Gastroesophageal sphincter (tissue), 4 donors: ENCODE results near the gene VPS37D. TPM values are rescaled to one million over a fixed set of nuclear protein-coding genes. Genes with fewer than 3 reads are reported as not detected.
A peak's percentile ranks its signal among the peaks of the same experiment; 100 is the strongest.

ENCODE experiments used
- ATAC-seq: fragments of 150-250 bp; one replicate; pipeline ENCODE4 v1.9.1; 2016; ENCODE audit warnings: mild to moderate bottlenecking, moderate library complexity
- H3K27ac ChIP-seq, 4 donors: fragments of 200-600 bp; sonication (generic) in 3 of 4; 1 replicate in 3 of 4; 2 replicates in 1 of 4; pipeline ENCODE4 v1.5.1; 2016 to 2019
- H3K27me3 ChIP-seq: fragments of 200-600 bp; sonication (generic); one replicate; pipeline ENCODE4 v1.5.1; 2019
- H3K36me3 ChIP-seq, 2 donors: fragments of 200-600 bp; sonication (generic); one replicate each; pipeline ENCODE4 v1.5.1; 2019; ENCODE audit warnings: control low read depth in 1 of 2
- H3K4me1 ChIP-seq, 3 donors: fragments of 200-600 bp; sonication (generic); 1 replicate in 2 of 3; 2 replicates in 1 of 3; pipeline ENCODE4 v1.5.1; 2016 to 2019; ENCODE audit warnings: control low read depth in 2 of 3
- H3K4me3 ChIP-seq, 2 donors: fragments of 200-600 bp; sonication (generic); one replicate each; pipeline ENCODE4 v1.5.1; 2019; ENCODE audit warnings: mild to moderate bottlenecking in 1 of 2, moderate library complexity in 1 of 2
- H3K9me3 ChIP-seq, 3 donors: fragments of 200-600 bp; sonication (generic); one replicate each; pipeline ENCODE4 v1.5.1; 2017 to 2019; ENCODE audit warnings: control low read depth in 2 of 3
- CTCF ChIP-seq, 4 experiments: fragments of 200-600 bp in 2 of 4; fragments of 450-650 bp in 2 of 4; sonication (generic) in 1 of 4; IDR thresholded peaks; one replicate each; pipeline ENCODE4 v1.5.1; 2017 to 2019; ENCODE audit warnings: antibody characterized with exemption in 4 of 4, mild to moderate bottlenecking in 2 of 4, moderate library complexity in 2 of 4
- EP300 ChIP-seq: sonication (generic); formaldehyde crosslinking; IDR thresholded peaks from one replicate; pipeline ENCODE4 v1.6.1; 2017; ENCODE audit warnings: antibody characterized with exemption, mild to moderate bottlenecking
- POLR2A ChIP-seq, 2 donors: fragments of 450-650 bp; IDR thresholded peaks; one replicate each; pipeline ENCODE4 v1.6.1; 2017; ENCODE audit warnings: antibody characterized with exemption in 2 of 2, mild to moderate bottlenecking in 2 of 2, moderate library complexity in 1 of 2
- POLR2AphosphoS5 ChIP-seq: sonication (generic); formaldehyde crosslinking; IDR thresholded peaks from one replicate; pipeline ENCODE4 v1.6.1; 2017; ENCODE audit warnings: antibody characterized with exemption
- WGBS, 2 donors: methylation state at CpG; one replicate each; pipeline ENCODE4 v1.1.5; 2018; ENCODE audit warnings: low coverage in 1 of 2; 5-methylcytosine and 5-hydroxymethylcytosine counted together
- total RNA-seq, 4 donors: library from RNA; depleted of rRNA; stranded (reverse); fragments of >200 nt; gene quantifications; one replicate each; pipeline ENCODE4 v1.1.0, GENCODE V29; 2016

VPS37D gene
- total RNA-seq, 4 donors from 2014 or later = 2.6 to 7.0 (median 3.2) TPM

- peaks cover 72% of the 10 kb centered on the region for H3K27me3 ChIP-seq
- 2 to 6% methylated on average over 15 to 19 of the region's 58 CpGs for WGBS, 2 donors
- peak overlapping the region; percentile 21 to 59 for H3K4me3 ChIP-seq
- H3K27ac ChIP-seq = peak overlapping the region in 2 of 4 donors; percentile 46 to 55
- H3K36me3 ChIP-seq = no peaks in the 10 kb centered on the region
- peaks cover 0 to 25% (median 16%) of the 10 kb centered on the region in 3 donors for H3K4me1 ChIP-seq
- H3K9me3 ChIP-seq = no peaks in the 10 kb centered on the region
- peak; percentile 80 for ATAC-seq
- peak; percentile 14 for TF ChIP-seq POLR2AphosphoS5
- no peak for TF ChIP-seq EP300
- TF ChIP-seq POLR2A (IDR thresholded peaks at IDR 0.05) = peak in 1 of 2 donors; percentile 24
- TF ChIP-seq CTCF (IDR thresholded peaks at IDR 0.05) = no peak
Measured at GRCh38 chr7:73622909-73623797, 44.5 kb upstream of the VPS37D start.

- Histone ChIP-seq H3K36me3 (no peaks in the 10 kb centered on the region), H3K27me3 (peaks cover 81% of the 10 kb centered on the region), H3K9me3 (no peaks in the 10 kb centered on the region), H3K4me1 (peaks cover 0 to 25% (median 16%) of the 10 kb centered on the region in 3 donors), H3K27ac (peak within 1 kb of the TSS in 2 of 4 donors; percentile 46 to 55), H3K4me3 (peak within 1 kb of the TSS; percentile 21 to 59)
- TF ChIP-seq EP300 (no peak), POLR2A (IDR thresholded peaks at IDR 0.05) (peak; percentile 34 to 47), CTCF (IDR thresholded peaks at IDR 0.05) (no peak)
- ATAC-seq = peak; percentile 75
- WGBS, 2 donors = 0 to 5% methylated on average over 1 to 18 of the region's 80 CpGs
Measured at GRCh38 chr7:73623798-73624668, 43.6 kb upstream of the VPS37D start, which contains the start of gene MLXIPL. MLXIPL (minus strand) TSS chr7:73624522; CDS start chr7:73624492, 30 bp downstream.

- peak overlapping the region in 1 of 2 donors; percentile 59 for H3K4me3 ChIP-seq
- ATAC-seq = no peak
- WGBS, 2 donors = 51 to 93% methylated on average over 3 to 5 of the region's 9 CpGs
- H3K27ac ChIP-seq = no peak overlapping the region
- H3K9me3 ChIP-seq = no peaks in the 10 kb centered on the region
- no peak for TF ChIP-seq EP300
- no peak for TF ChIP-seq POLR2AphosphoS5
- TF ChIP-seq CTCF (IDR thresholded peaks at IDR 0.05) = no peak
- no peak for TF ChIP-seq POLR2A (IDR thresholded peaks at IDR 0.05)
- H3K36me3 ChIP-seq = no peaks in the 10 kb centered on the region
- H3K27me3 ChIP-seq = peaks cover 87% of the 10 kb centered on the region
- H3K4me1 ChIP-seq = peaks cover 0 to 25% (median 16%) of the 10 kb centered on the region in 3 donors
Measured at GRCh38 chr7:73624669-73625001, 43.0 kb upstream of the VPS37D start.

GRCh38 chr7:73625276-73625675 is 42.4 kb upstream of the VPS37D start:
- no peak for TF ChIP-seq POLR2A (IDR thresholded peaks at IDR 0.05)
- no peak for TF ChIP-seq CTCF (IDR thresholded peaks at IDR 0.05)
- TF ChIP-seq EP300 = no peak
- no peak for TF ChIP-seq POLR2AphosphoS5
- Histone ChIP-seq H3K27ac (no peak overlapping the region), H3K9me3 (no peaks in the 10 kb centered on the region), H3K36me3 (no peaks in the 10 kb centered on the region), H3K4me1 (peaks cover 0 to 25% (median 16%) of the 10 kb centered on the region in 3 donors), H3K27me3 (peaks cover 90% of the 10 kb centered on the region), H3K4me3 (no peak overlapping the region)
- ATAC-seq = no peak
- WGBS, 2 donors = 93 to 100% methylated on average over 2 to 10 of the region's 11 CpGs
